SIG-M5 (cell line): Measurements from ENCODE around the gene SRRM2.

Source experiments
- DNase-seq: peaks from one replicate; lab custom pipeline; 2025; lab: John Stamatoyannopoulos, UW

SRRM2 gene

GRCh38 chr16:2739625-2740430, 12.6 kb upstream of the SRRM2 start:
- DNase-seq, result no peak

- DNase-seq, result no peak
These were observed 12.0 kb upstream of the SRRM2 start for GRCh38 chr16:2740476-2740875.

- DNase-seq, result no peak
These were observed 11.3 kb upstream of the SRRM2 start for GRCh38 chr16:2741168-2741567.

GRCh38 chr16:2742323-2743006, 10.0 kb upstream of the SRRM2 start:
- DNase-seq, result no peak

- no peak for DNase-seq
These were observed 9.2 kb upstream of the SRRM2 start for GRCh38 chr16:2743007-2743810.

GRCh38 chr16:2744711-2745110, 7.7 kb upstream of the SRRM2 start:
- DNase-seq, result no peak

- DNase-seq, result no peak
These were observed 7.1 kb upstream of the SRRM2 start for GRCh38 chr16:2745116-2745890.

GRCh38 chr16:2745961-2746360, 6.5 kb upstream of the SRRM2 start:
- DNase-seq, result no peak

- DNase-seq, result no peak
These were observed 3.5 kb upstream of the SRRM2 start for GRCh38 chr16:2748757-2749455.

- no peak for DNase-seq
These were observed 3.0 kb upstream of the SRRM2 start for GRCh38 chr16:2749476-2749875.

- DNase-seq, result no peak
These were observed 2.5 kb upstream of the SRRM2 start for GRCh38 chr16:2749936-2750335.

- DNase-seq, result no peak
These were observed 832 bp upstream of the SRRM2 start for GRCh38 chr16:2751577-2752034.

- DNase-seq, result no peak
These were observed 653 bp downstream of the SRRM2 start for GRCh38 chr16:2752850-2753732.

- DNase-seq, result no peak
These were observed 1.2 kb downstream of the SRRM2 start for GRCh38 chr16:2753733-2754020.

- no peak for DNase-seq
These were observed 2.7 kb downstream of the SRRM2 start for GRCh38 chr16:2755158-2755557.

- no peak for DNase-seq
These were observed 4.0 kb downstream of the SRRM2 start for GRCh38 chr16:2756288-2757015.

- no peak for DNase-seq
These were observed 4.9 kb downstream of the SRRM2 start for GRCh38 chr16:2757344-2757743.

GRCh38 chr16:2761472-2761871, 9.0 kb downstream of the SRRM2 start:
- DNase-seq, result no peak

GRCh38 chr16:2761886-2762583, 9.6 kb downstream of the SRRM2 start:
- no peak for DNase-seq
